NCI-H2081 (cell line): ENCODE data around the gene CTNND2.

Experiments used
- DNase-seq, 2 experiments: peaks; one replicate each; lab custom pipeline; 2025; lab: John Stamatoyannopoulos, UW

CTNND2 gene

DNA sequence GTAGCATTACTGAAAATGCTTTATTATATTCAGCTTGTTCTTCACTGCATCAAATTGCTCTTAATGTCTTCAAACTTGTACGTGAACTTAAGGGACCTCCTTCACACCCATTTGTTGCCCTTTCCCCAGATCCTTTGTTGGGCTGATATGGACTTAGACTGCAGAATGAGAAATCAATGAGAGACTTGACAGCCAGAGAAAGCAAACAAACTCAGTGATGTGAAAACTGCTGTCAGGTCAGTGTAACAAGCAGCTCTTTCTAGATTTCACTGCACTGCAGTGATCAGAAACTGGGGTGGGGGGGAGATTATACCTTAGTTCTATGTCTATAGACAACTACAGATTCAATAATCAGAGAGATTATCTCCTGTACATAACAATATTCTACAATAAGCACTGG, 652.2 kb downstream of the CTNND2 start:
- no peak for DNase-seq

DNA sequence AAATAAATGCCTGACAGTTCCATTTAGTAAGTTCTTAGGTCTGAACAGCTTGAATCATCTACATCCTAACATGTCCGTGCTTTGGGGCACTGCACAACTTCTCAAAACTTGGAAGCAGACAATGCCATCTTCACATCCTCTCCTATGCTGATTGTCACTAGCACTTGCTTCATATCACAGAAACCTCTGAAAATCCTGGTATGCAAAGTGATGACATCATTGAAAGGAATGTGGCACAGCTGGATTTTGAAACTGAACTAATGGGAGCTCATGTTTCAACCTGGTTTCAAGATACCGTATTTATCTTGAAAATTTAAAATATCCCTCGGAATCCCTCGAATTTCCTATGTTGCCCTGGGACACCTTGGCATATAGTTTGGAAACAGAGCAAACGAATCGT, 653.0 kb downstream of the CTNND2 start:
- DNase-seq: no peak

DNA sequence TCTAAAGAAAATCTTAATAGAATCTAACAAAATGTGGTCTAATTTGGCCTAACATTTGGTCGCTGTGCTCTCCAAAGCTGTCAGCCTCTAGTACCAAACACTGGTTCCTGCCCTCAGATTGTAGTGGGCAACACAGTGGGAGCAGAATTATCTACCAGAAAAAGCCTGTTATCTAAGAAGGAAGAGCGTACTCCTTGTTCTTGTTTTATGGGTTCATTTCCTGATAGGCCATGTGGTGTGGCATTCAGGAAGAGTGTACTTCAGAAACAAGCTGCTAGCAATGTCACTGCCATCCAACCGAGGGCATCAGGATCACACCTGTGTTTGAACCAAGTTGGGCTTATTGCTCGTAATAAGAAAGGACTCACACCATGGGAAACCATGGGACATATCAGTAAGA, 655.3 kb downstream of the CTNND2 start:
- DNase-seq: no peak

DNA sequence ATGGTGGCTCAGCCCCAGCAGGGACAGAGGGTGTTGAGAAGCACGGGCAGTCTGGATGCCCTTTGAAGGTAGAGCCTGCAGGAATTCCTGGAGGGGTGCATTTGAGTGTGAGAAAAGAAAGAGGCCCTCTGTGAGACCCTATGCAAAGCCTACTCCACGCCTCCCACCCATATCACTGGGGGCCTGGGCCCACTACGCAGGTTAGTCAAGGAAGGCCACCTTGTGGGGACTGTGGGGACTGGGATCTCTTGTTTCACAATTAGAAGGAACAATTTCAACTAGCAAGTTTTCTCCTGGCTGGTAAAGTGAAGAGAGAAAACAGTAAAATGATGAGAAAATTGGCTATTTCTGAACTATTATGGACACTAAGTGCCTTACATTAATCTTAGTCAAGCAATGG, 657.0 kb downstream of the CTNND2 start:
- DNase-seq: no peak

DNA sequence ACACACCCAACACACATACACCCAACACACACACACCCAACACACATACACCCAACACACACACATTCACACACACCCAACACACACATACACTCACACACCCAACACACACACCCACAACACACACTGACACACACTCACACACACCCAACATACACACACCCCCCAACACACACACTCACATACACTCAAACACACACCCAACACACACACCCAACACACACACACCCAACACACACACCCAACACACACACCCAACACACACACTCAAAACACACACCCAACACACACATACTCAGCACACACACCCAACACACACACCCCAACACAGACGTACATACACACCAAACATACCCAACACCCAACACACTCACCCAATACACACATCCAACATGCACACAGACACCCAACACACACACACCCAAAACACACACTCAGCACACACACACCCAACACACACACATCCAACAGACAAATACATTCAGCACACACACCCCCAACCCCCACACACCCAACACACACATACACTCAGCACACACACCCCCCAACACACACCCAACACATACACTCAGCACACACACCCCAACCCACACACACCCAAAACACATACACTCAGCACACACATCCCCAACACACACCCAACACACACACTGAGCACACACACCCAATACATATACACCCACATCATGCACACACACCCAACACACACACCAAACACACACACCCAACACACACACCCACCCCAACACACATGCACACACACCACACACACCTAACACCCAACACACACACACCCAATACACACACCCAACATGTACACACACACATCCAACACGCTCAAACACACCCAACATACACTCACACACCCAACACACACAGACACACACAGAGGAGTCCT, 663.7 kb downstream of the CTNND2 start:
- DNase-seq: no peak

DNA sequence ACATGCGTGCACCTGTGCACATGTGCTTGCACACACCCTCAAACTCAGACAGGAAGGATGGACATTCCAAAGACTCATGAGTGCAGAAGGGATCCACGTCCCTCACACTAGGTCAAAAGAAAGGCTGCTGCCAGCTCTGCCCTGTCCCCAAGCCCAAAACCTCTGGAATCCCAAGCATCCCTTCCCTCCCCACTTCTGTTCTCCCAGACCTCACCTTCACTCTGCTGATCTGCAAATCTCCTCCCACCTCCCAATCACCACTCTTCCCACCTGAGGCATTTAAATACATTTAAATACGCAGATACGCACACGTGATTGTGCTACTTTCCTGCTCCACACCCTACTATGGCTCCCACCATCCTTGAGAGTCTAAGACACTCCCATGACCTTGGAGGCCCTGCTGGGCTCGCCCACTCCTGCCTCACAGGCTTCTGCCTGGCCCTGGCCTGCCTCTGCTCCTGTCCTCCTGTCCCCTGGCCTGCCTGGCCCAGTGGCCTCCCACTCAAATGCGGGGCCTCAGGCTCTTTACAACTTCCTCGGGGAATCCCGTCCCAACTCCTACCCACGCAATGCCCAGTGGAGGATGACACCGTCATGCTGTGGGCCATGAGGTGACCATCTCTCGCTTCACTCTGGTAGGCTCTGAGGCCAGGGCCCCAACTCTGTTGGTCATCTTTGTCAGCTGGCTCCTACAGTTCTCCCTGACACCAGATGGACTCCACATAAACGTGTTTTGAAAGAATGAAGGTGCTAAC, 664.8 kb downstream of the CTNND2 start:
- DNase-seq: no peak

DNA sequence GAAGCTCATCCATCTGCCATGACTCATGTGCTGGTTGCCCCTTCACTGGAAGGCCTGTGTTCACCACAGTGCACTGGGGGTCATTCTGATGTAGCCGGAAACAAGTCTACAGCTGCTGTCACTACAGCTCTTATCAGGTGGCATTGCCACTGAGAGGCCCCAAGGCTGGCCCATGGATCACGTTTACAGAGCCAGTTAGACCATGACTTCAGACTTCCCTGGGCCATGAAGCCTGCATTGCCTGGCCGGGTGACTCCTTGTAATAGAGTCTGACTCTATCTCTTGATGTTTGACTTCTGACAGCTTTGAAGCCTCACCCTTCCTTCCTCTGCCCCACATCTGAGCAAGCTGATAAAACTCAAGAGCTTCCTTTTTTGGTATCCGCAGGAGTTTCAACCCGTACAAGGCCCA, 669.7 kb downstream of the CTNND2 start:
- DNase-seq: no peak

DNA sequence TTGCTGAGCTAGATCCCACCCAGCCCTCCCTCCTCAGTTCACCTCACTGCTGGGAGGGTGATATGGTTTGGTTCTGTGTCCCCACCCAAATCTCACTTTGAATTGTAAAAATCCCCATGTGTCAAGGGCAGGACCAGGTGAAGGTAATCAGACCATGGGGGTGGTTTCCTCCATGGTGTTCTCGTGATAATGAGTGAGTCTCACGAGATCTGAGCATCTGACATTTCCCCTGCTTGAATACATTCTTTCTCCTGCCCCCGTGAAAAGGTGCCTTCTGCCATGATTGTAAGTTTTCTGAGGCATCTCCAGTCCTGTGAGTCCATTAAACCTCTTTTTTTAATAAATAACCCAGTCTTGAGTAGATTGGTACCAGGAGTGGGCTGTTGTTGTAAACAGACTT, 673.4 kb downstream of the CTNND2 start:
- no peak for DNase-seq

DNA sequence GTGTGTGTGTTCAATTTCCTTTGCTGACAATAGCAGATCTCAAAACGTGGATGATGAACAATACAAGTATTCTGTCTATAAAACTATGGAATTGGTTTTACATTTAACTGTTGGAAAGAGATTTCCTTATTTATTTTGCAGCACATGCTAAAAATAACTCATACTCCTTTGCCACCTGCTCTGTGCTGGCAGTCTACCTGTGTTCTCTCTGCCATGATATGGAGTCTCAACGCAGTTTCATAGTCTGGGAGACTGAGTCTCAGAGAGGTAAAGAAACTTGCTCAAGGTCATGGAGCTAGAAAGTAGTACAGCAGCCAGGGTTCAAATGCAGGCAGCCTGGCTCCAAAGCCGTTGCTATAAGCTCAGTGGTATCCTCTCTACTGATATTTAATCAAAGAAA, 677.2 kb downstream of the CTNND2 start:
- no peak for DNase-seq

DNA sequence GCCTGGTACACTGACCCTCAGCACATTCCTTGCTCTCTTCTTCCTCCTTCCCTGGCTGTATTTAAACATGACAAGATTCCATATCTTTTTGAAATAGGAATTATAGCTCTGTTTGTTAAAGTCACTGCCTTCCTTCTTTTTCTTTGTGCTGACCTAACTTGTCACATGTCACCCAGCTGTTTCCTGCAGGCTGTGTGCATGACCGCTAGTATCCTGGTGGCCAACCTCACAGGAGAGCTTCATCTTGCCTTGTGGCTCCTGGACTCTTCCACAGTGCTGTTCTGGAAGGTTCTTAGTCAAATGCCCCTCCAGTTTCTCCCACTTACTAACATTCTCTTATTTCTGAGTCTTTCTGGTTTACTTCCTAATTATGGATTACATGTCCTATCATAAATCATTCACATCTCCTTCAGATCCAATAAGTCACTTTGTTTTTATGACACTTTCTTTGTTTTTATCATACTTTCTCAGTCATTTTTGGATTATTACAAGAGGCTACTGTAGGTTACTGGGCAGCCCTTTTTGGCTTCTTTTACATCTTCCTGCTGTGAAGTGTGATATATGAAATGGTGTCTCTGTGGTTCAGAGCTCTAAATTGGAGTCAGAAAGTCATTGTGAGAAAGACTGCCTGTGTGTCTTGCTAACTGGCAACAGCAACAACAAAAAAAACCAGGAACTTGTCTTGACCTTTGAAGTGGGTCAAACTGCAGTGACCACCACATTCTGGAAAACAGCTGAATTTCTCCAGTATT, 679.6 kb downstream of the CTNND2 start:
- DNase-seq: no peak

DNA sequence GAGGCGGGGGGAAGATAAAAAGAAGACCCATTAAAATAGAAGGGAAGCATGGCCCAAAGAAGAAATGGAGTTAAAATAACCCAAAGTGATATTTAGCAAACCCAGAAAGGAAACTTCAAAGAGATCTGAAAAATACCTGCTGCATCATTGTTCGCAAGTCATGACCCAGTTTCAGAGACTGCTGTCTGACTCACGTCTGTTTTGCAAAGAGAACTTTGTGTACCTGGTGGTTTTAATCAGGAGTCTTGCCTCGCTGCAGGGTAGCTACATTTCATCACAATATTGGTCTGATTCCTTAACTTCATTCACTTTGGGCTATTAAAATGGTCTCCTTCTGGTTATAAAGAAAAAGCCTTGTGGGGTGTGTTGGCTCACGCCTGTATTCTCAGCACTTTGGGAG, 682.1 kb downstream of the CTNND2 start:
- no peak for DNase-seq

DNA sequence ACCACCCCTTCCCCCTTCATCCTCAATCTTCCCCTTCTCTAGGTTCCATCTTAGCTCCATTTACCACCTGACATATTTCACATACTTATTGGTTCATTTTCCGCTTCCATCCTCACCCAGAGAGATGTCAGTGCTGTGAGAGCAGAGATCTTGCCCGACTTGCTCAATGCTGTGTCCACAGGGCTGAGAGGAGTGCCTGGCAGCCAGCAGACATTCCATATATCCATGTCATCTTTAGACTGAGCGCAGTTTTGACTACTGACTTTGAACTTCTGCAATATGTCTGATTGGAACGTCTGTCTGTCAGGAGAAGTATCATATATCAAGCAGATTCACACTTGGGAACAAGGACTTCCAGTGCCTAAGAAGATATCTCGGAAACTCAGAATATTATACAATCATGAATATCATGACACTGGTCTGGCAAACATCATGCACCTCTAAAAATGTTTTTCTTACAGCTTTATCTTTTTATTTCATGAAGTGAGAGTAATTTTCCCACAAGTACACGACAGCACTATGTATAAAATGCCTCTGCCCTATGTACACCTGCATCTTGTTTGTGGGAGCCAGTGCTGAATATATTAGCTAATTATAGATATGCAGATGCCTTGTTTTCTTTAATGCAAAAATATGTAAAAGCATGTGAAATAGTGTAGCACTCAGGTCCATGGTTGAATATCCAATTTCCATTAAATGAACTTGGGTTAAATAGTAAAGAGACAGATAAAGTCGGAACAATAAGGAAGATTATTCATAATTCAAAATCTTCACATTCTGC, 689.2 kb downstream of the CTNND2 start:
- no peak for DNase-seq

DNA sequence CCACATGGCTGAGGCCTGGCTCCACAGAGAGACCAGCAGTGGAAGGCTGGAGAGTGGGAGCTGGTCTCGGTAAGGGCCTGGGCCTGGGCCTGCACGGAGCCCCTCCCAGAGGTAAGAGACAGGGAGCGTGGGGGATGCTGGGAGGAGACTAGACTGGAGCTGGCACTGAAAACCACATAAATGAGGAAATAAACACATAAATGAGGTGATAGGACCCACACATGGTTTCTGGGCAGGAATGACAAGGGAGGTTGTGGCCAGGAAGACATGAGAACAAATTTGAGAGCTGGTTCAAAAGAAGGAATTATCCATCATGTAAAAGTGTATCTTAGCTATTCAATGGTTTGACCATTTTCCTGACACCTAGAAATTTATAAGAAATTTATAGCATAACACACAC, 691.5 kb downstream of the CTNND2 start:
- no peak for DNase-seq

DNA sequence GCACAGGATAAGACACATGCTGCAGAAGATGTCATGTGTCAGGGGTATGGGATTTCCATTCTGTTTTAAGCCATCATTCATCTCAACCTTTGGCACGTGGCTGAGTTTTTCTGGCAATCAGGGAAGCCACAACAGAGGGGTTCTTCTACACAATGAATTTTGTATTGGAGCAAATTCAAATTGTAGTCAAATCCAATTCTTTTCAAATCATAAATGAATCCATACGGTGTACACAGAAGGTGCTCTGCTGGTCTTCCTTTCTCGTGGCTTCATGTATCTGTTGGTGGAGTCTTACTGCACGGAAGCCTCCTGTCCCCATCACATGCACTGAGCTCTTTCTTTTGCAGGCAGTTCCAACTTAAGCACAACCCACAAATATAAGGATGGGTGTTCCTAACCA, 706.5 kb downstream of the CTNND2 start:
- DNase-seq: no peak

DNA sequence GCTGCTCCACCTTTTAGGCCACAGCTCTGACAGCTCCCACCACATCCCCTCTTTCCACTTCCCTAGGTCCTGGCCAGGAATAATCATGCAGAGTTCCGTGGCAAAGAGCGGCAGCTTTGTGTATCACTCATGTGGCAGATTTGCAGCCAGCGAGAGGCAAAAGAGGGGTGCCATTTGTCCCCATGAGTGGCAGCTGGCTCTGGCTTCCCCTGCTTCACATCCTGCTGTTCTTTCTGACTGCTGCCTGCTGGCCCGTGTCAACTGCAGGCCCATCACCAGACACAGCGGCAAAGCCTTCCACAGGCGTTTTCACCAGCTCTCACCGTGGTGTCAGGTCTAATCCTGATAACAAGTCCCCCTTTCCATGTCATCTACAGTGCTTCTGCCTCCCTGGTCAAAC, 712.6 kb downstream of the CTNND2 start:
- no peak for DNase-seq

DNA sequence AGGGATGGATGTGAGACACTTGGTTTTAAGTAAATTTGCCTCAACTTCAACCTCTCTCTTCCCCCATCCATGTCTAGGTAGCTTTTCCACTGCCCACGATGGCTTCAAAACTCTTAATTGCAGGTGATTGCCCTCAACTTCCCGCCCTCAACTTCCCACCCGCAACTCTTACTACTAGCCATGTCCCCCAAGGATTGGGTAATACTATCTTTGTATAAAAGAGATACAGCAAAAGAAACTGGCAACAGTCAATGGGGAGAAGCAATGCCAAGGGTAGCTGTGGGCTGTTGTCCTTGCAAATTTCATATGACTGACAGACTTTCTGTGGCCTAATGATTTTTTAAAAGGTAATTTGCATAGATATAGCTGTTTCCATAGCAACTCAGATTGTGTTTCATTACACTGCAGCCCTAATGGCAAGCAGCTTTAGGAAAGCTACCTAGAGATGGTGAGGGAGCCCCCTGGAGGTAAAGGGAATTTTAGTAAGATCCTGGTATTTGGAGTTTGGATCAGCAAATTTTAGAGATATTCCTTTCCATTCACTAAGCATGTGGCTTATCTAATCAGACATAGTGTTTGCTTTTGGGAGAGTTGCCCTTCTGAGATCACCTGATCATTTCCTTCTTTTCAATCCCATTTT, 721.7 kb downstream of the CTNND2 start:
- peak; percentile 71 for DNase-seq

DNA sequence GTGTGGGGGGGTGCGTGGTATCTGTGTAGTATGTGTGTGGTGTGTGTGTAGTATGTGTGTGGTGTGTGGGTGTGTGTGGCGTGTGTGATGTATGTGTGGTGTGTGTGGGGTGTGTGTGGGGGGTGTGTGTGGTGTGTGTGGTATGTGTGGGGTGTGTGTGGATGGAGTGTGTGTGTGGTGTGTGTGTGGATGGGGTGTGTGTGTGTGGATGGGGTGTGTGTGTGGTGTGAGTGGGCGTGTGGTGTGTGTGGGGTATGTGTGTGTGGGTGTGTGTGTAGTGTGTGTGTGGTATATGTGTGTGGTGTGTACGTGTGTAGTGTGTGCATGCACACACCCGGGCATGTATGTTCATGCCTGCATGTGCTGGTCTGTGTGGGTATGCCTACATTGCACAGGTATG, 722.3 kb downstream of the CTNND2 start:
- DNase-seq: no peak

DNA sequence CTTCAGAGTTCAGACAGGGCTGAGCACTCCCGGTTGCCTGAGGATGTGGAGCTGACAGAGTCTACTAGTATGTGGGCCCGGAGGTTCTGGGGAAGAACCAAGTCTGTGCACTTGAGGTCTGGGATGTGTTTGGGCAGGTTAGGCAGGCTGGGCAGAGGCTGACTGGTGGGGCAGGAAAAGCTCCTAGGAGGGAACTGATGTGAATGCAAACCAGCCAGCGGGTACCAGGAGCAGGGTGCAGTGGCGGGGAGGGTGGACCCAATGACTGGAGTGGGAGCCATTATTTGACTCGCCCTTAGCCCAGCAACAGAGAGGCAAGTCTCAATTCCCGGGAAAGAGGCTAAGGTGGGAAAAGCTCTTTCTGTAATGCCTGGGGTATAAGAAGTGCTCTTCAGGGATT, 723.4 kb downstream of the CTNND2 start:
- no peak for DNase-seq

DNA sequence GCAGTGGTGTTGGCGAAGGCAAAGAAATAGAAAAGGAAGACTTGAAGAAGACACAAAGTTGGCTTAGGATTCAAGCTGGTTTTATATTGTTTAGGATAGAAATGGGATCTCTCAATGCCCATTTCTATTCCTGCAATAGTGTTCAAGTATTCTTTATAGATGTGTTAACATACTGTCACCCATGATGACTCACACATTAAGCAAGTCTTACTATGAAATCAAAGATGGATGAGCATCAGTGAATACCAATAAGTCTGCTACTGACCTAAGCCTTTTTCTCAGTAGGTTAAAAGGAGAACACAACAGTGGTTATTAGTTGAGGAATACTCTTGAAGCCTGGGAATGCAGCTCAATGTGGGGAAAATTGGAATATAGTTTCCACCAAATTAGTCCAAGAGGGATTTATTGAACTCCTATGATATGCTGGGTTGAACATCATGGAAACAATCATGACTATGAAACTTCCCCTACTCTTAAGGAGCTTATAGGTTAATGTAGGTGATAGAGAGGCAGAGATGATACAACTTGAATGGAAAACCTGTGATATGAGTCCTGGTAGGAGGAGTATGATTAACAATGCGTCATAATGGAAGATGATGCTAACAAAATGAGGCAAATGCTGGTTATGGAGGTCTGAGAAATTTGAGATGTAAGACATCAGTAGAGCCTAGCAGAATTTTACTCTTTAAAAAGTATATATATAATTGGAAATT, 726.1 kb downstream of the CTNND2 start:
- no peak for DNase-seq

DNA sequence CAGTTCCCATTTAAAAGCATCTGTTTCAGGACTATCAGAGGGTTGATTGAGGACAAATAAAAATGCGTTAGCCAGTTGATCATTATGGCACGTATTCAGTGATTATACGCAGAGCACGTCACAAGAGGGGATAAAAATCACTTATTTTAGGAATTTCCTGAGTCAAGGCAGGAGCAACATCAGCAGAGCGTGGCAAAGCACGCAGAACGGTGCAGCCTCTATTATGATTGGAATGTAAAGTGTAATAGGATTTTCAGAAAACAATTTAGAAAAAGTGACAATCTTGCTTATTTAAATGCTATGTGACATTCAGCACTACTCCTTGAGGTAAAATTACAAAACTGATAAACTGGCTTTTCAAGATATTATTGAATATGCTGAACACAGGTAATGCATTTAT, 729.7 kb downstream of the CTNND2 start:
- DNase-seq: peak in 1 of 2 experiments; percentile 20

DNA sequence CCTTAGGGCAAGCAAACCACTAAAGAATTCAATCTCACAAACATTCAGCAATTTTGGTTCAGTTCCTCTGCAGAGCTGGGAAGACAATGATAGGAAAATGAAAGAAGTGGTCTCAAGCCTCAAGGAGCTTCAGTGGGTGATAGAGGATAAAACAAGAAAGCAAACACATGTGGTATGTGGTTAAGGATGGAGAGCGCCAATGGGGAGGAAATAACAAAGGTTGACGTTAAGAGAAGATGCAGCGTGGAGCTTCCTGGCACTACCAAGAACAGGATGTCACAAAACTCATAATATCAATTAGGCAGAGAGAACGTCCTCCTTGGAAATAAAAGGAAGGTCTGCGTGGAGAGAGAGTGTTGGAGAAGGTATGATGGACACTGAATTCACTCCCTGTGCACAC, 731.8 kb downstream of the CTNND2 start:
- DNase-seq: no peak
